HepG2 (cell line): ENCODE measurements around the gene HDAC4. TPM values are rescaled to one million over a fixed set of nuclear protein-coding genes. Genes with fewer than 3 reads are reported as not detected.

Experiments used
- ATAC-seq: fragments of 200-7000 bp; cut with Tn5 transposase; 3 replicates; pipeline ENCODE4 v1.9.1; 2020; ENCODE audit warnings: mild to moderate bottlenecking, moderate library complexity
- BruUV-seq: library from RNA; stranded (reverse); fragments of 400-500 nt; replicated peaks from 2 replicates; lab custom pipeline; 2021; lab: Mats Ljungman, UMichigan
- CTCF ChIA-PET: fragments of 300-600 bp; formaldehyde crosslinking; extraction: SDS; loops from one replicate; lab custom pipeline; 2021; ENCODE audit warnings: low total read pairs, inconsistent platforms, low intra/inter-chr PET ratio; lab: Yijun Ruan, JAX
- POLR2A ChIA-PET: fragments of 350-600 bp; sonication (Branson Sonifier 250); formaldehyde crosslinking; loops from one replicate; lab custom pipeline; 2020; ENCODE audit warnings: antibody characterized with exemption, inconsistent platforms; lab: Yijun Ruan, JAX
- DNase-seq: peaks from one replicate; pipeline ENCODE4 v3.0.0-alpha.2; 2015; ENCODE audit warnings: low spot score
- FAIRE-seq: peaks from 3 replicates; lab custom pipeline; 2011; peaks lifted over from hg19 to GRCh38; lab: Jason Lieb, UNC
- H2AFZ ChIP-seq: one replicate; pipeline ENCODE4 v1.6.1; 2011; ENCODE audit warnings: low read length, inconsistent platforms
- H3K27ac ChIP-seq: fragments of 300-600 bp; 3 replicates; pipeline ENCODE4 v1.8.0; 2011; ENCODE audit warnings: mixed run types, mild to moderate bottlenecking, mixed read lengths, low read length, inconsistent platforms; ENCODE audit not compliant: insufficient read depth; ENCODE audit errors: extremely low read length
- H3K27me3 ChIP-seq, 2 experiments: fragments of 200-600 bp in 1 of 2; 2 replicates in 1 of 2; 3 replicates in 1 of 2; pipeline versions ENCODE4 v1.6.0 to v1.8.0; 2011; ENCODE audit warnings: low read length in 2 of 2, mild to moderate bottlenecking in 2 of 2, moderate library complexity in 2 of 2, inconsistent platforms in 1 of 2; ENCODE audit not compliant: insufficient read depth in 2 of 2, control insufficient read depth in 1 of 2
- H3K36me3 ChIP-seq, 2 experiments: fragments of 200-600 bp in 1 of 2; replicated peaks in 1 of 2; 2 replicates in 1 of 2; 3 replicates in 1 of 2; pipeline versions ENCODE4 v1.5.1 to v1.8.0; 2011; ENCODE audit warnings: low read length in 2 of 2, inconsistent platforms in 1 of 2; ENCODE audit not compliant: insufficient read depth in 2 of 2, control insufficient read depth in 1 of 2
- H3K4me1 ChIP-seq: 2 replicates; pipeline ENCODE4 v1.5.1; 2012; ENCODE audit warnings: low read length, inconsistent platforms; ENCODE audit not compliant: insufficient read depth
- H3K4me2 ChIP-seq: 2 replicates; pipeline ENCODE4 v1.6.0; 2011; ENCODE audit warnings: low read depth, low read length, inconsistent platforms
- H3K4me3 ChIP-seq, 3 experiments: fragments of 200-600 bp in 1 of 3; sonication (generic), shearing (Covaris generic) in 1 of 3; replicated peaks in 1 of 3; 2 replicates each; pipeline ENCODE4 v1.5.1; 2011 to 2016; ENCODE audit warnings: low read length in 3 of 3, inconsistent platforms in 2 of 3, low read depth in 2 of 3, mild to moderate bottlenecking in 2 of 3, control low read depth in 1 of 3, mixed read lengths in 1 of 3; ENCODE audit not compliant: insufficient read depth in 1 of 3
- H3K79me2 ChIP-seq: one replicate; pipeline ENCODE4 v1.6.1; 2011; ENCODE audit warnings: low read length, inconsistent platforms; ENCODE audit not compliant: insufficient read depth
- H3K9ac ChIP-seq: 2 replicates; pipeline ENCODE4 v1.6.0; 2011; ENCODE audit warnings: mild to moderate bottlenecking, low read depth, low read length, inconsistent platforms; ENCODE audit not compliant: insufficient read depth
- H3K9me3 ChIP-seq: 2 replicates; pipeline ENCODE4 v1.5.1; 2012; ENCODE audit warnings: mild to moderate bottlenecking, low read length
- H4K20me1 ChIP-seq: 2 replicates; pipeline ENCODE4 v1.6.0; 2011; ENCODE audit warnings: inconsistent platforms, mild to moderate bottlenecking, low read length, moderate library complexity; ENCODE audit not compliant: insufficient read depth
- FIP1L1 ChIP-seq: fragments of 200-400 bp; formaldehyde crosslinking; IDR thresholded peaks from 2 replicates; pipeline ENCODE4 v1.6.1; 2018; ENCODE audit warnings: low read depth, mild to moderate bottlenecking, low read length, moderate library complexity, borderline replicate concordance; ENCODE audit not compliant: insufficient read depth
- HMGA1 ChIP-seq: sonication (generic); formaldehyde crosslinking; conservative IDR thresholded peaks from 2 replicates; pipeline ENCODE4 v1.4.0; 2020; ENCODE audit warnings: missing genetic modification reagents
- KDM1A ChIP-seq: IDR thresholded peaks from 2 replicates; pipeline ENCODE4 v1.6.1; 2016; ENCODE audit warnings: missing compliant biosample characterization
- SOX6 ChIP-seq, 2 experiments: fragments of 450-650 bp in 1 of 2; sonication (generic) in 1 of 2; formaldehyde crosslinking in 1 of 2; IDR thresholded peaks; 2 replicates each; pipeline versions ENCODE4 v1.4.0 to v1.6.1; 2017 to 2020; ENCODE audit warnings: antibody characterized with exemption in 1 of 2, mild to moderate bottlenecking in 1 of 2, missing genetic modification reagents in 1 of 2
- ZNF761 ChIP-seq: sonication (generic); formaldehyde crosslinking; conservative IDR thresholded peaks from 2 replicates; pipeline ENCODE4 v1.4.0; 2020; ENCODE audit warnings: mild to moderate bottlenecking, missing genetic modification reagents
- WGBS: methylation state at CpG from one replicate; pipeline ENCODE4 v1.1.6; 2017; ENCODE audit warnings: low lambda C conversion rate; 5-methylcytosine and 5-hydroxymethylcytosine counted together
- in situ Hi-C: cut with HindIII; loops from 2 replicates; pipeline ENCODE4 v1.10.0; 2017; ENCODE audit warnings: low pct_unique_long_range_greater_than_20kb; ENCODE audit not compliant: extremely low pct_ligation_motif_present
- intact Hi-C: fragments of 100-400 bp; cut with micrococcal nuclease; formaldehyde crosslinking; loops from one replicate; pipeline ENCODE4 v1.10.0; 2022; ENCODE audit not compliant: unreplicated experiment
- polyA plus RNA-seq, 8 experiments: library from polyadenylated mRNA; depleted of rRNA in 3 of 8; stranded (reverse) in 7 of 8; unstranded in 1 of 8; fragments of >200 nt; fragmentation: Illumina TruSeq in 4 of 8; extraction: Trizol in 4 of 8; gene quantifications; 2 replicates each; pipeline versions ENCODE4 v1.2.1 to v1.2.3, GENCODE V29; 2011 to 2016; ENCODE audit warnings: low read depth in 4 of 8, missing spikeins in 1 of 8, mixed read lengths in 1 of 8; ENCODE audit not compliant: insufficient read depth in 1 of 8
- total RNA-seq, 5 experiments: library from RNA; depleted of rRNA; stranded (reverse); fragments of >200 nt; fragmentation: Illumina TruSeq; extraction: Trizol; gene quantifications; 2 replicates each; pipeline ENCODE4 v1.2.3, GENCODE V29; 2016; ENCODE audit warnings: low read depth in 1 of 5
- TF ChIP-seq, protein P1 (sequence below): sonication (generic); formaldehyde crosslinking; IDR thresholded peaks from 2 replicates; pipeline ENCODE4 v1.5.0; 2020; ENCODE audit warnings: missing genetic modification reagents
- TF ChIP-seq, protein P2 (sequence below): IDR thresholded peaks from 2 replicates; pipeline ENCODE4 v1.6.1; 2016; ENCODE audit warnings: missing genetic modification reagents, missing compliant biosample characterization
- TF ChIP-seq, protein P3 (sequence below): sonication (generic); formaldehyde crosslinking; IDR thresholded peaks from 2 replicates; pipeline ENCODE4 v1.8.0; 2022; ENCODE audit warnings: missing genetic modification reagents, mild to moderate bottlenecking, moderate library complexity, borderline replicate concordance

The HDAC4 gene
- total and polyA plus RNA-seq, 2 of the 13 experiments (the other 11 are each of a cell fraction or from before 2014, with no cell fraction given), result 10.1 to 11.5 TPM

DNA sequence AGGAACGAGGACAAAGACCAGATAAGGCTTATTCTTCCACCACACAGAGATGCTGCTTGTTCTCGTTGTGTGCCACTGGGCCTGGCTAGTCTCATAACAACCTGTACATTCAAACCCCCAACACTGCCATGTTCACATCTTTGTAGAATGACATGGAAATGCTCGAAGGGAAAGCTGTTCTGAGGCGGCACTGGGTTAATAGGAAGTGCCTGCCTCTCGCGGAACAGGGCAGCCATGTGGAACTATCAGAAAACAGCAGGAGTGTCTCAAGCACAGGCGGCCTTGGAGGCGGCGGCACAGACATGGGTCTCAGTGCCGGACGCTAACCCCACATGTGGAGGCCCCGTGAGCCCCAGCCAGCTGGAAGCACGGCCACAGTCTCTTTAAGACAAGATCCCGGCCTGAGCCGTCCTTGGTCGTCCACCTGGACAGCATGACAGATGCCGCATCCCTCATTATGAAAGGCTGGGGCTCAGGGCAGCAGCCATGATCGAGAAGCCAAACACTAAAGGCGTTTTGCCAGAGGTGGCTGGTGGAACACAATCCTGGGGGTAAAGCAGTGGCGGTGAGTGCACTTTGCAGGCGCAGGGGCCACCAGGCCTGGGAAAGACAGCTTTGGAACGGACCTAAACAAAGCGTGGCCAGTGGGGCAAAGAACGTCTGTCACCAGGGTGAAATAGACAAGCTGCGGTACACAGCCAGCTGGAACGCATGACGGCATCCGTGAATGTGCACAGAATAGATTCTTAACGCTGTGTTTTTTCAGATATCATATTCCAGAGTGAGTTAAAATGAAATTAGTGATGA lies 161.0 kb downstream of the HDAC4 start:
- peaks cover 3% of the 10 kb centered on the region; the same call in 1 of the 2 replicates for H4K20me1 ChIP-seq
- H3K79me2 ChIP-seq, result peaks cover 3% of the 10 kb centered on the region
- no peaks in the 10 kb centered on the region for H3K36me3 ChIP-seq
- no peak overlapping the region for H3K9ac ChIP-seq
- no peak for FAIRE-seq
- ChIA-PET POLR2A (no interaction called here), CTCF (no interaction called here)
- H3K4me3 ChIP-seq, result no peak overlapping the region
- no peak overlapping the region for H3K27ac ChIP-seq
- H3K4me2 ChIP-seq, result no peak overlapping the region
- H3K9me3 ChIP-seq, result no peaks in the 10 kb centered on the region
- no peaks in the 10 kb centered on the region for H3K4me1 ChIP-seq
- H2AFZ ChIP-seq, result no peak overlapping the region
- no peak for DNase-seq
- no peak for TF ChIP-seq FIP1L1
- no peak for TF ChIP-seq ZNF761 (CRISPR knock-in tag)
- no TSS peak for BruUV-seq
- no peak for ATAC-seq
- intact Hi-C loops (no loop called here), in situ Hi-C loops (no loop called here)
- 94% methylated on average over 26 of the region's 29 CpGs for WGBS
- no peaks in the 10 kb centered on the region for H3K27me3 ChIP-seq

DNA sequence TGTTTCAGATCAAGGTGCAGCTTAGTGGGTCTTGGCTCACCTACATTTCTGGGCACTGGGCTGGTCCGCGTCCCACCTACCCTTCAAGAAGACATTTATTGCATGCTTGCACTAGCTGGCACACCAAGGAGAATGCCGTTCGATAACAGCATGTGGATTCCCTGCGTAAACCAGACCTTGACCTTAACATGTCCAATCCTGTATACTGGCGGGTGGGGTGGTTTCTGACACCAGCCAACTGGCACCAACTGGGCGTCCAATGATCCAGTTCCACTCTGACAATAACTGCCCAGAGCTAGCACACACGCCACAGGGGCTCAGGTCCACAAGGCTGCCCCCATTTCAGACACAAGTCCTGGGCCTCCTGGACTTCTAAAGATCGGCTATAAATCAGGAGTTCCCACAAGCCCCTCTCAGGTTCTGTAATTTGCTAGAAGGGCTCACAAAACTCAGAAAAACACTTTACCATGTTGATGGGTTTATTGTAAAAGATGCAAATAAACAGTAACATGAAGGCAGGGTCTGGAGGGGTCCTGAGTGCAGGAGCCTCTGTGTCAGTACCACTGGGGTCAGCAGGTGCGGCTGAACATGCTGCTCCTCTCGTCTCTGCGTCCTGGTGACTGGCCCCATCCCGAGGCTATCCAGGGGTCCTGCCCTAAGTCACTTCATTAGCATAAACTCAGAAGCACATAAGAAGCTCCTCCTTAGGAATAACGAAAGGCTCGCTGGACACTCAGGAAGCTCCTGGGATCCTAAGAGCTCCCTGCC lies 161.8 kb downstream of the HDAC4 start:
- Histone ChIP-seq H3K4me3 (no peak overlapping the region), H3K36me3 (no peaks in the 10 kb centered on the region), H3K27me3 (no peaks in the 10 kb centered on the region), H3K79me2 (peaks cover 3% of the 10 kb centered on the region), H3K4me1 (no peaks in the 10 kb centered on the region), H4K20me1 (peaks cover 3% of the 10 kb centered on the region; the same call in 1 of the 2 replicates), H3K4me2 (no peak overlapping the region), H3K9me3 (no peaks in the 10 kb centered on the region), H3K9ac (no peak overlapping the region), H3K27ac (no peak overlapping the region), H2AFZ (no peak overlapping the region)
- ChIA-PET CTCF (no interaction called here), POLR2A (no interaction called here)
- no TSS peak for BruUV-seq
- intact Hi-C loops (no loop called here), in situ Hi-C loops (no loop called here)
- WGBS, result 91% methylated on average over 15 of the region's 15 CpGs
- ATAC-seq (no peak), FAIRE-seq (no peak), DNase-seq (no peak)
- TF ChIP-seq HMGA1 (CRISPR knock-in tag) (no peak), KDM1A (CRISPR knock-in tag) (no peak), SOX6 (IDR thresholded peaks at IDR 0.05) (no peak), SOX6 (CRISPR knock-in tag; IDR thresholded peaks at IDR 0.05) (no peak)
- TF ChIP-seq, protein P1, sequence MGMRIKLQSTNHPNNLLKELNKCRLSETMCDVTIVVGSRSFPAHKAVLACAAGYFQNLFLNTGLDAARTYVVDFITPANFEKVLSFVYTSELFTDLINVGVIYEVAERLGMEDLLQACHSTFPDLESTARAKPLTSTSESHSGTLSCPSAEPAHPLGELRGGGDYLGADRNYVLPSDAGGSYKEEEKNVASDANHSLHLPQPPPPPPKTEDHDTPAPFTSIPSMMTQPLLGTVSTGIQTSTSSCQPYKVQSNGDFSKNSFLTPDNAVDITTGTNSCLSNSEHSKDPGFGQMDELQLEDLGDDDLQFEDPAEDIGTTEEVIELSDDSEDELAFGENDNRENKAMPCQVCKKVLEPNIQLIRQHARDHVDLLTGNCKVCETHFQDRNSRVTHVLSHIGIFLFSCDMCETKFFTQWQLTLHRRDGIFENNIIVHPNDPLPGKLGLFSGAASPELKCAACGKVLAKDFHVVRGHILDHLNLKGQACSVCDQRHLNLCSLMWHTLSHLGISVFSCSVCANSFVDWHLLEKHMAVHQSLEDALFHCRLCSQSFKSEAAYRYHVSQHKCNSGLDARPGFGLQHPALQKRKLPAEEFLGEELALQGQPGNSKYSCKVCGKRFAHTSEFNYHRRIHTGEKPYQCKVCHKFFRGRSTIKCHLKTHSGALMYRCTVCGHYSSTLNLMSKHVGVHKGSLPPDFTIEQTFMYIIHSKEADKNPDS, result no peak
- TF ChIP-seq, protein P2, sequence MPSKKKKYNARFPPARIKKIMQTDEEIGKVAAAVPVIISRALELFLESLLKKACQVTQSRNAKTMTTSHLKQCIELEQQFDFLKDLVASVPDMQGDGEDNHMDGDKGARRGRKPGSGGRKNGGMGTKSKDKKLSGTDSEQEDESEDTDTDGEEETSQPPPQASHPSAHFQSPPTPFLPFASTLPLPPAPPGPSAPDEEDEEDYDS (CRISPR knock-in tag), result no peak
- TF ChIP-seq, protein P3, sequence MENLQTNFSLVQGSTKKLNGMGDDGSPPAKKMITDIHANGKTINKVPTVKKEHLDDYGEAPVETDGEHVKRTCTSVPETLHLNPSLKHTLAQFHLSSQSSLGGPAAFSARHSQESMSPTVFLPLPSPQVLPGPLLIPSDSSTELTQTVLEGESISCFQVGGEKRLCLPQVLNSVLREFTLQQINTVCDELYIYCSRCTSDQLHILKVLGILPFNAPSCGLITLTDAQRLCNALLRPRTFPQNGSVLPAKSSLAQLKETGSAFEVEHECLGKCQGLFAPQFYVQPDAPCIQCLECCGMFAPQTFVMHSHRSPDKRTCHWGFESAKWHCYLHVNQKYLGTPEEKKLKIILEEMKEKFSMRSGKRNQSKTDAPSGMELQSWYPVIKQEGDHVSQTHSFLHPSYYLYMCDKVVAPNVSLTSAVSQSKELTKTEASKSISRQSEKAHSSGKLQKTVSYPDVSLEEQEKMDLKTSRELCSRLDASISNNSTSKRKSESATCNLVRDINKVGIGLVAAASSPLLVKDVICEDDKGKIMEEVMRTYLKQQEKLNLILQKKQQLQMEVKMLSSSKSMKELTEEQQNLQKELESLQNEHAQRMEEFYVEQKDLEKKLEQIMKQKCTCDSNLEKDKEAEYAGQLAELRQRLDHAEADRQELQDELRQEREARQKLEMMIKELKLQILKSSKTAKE (CRISPR knock-in tag), result no peak
